ENCODE measurements around the gene ARVCF. TPM values are rescaled to one million over a fixed set of nuclear protein-coding genes. Genes with fewer than 3 reads are reported as not detected.
A peak's percentile ranks its signal among the peaks of the same experiment; 100 is the strongest.

Gene ARVCF
- total RNA-seq, 3 donors from 2014 or later: 13.0 to 51.2 (median 44.2) TPM

- H3K27ac ChIP-seq: peak overlapping the region; percentile 72 to 97
These were observed 53.5 kb downstream of the ARVCF start for GRCh38 chr22:19962909-19963806.

GRCh38 chr22:19962246-19962908 lies 54.2 kb downstream of the ARVCF start:
- no peaks in the 10 kb centered on the region for H3K36me3 ChIP-seq
- peak; percentile 78 to 82 for DNase-seq (ENCODE audit: low spot score in 2 of 2)
- TF ChIP-seq CTCF (IDR thresholded peaks at IDR 0.05): peak in 2 of 3 donors; percentile 40 to 53
- no peak for TF ChIP-seq POLR2A (IDR thresholded peaks at IDR 0.05)
- no peaks in the 10 kb centered on the region for H3K9me3 ChIP-seq
- intact Hi-C loops (cut with DNase I; ENCODE audit: low total_unique reads): no loop called here
- H3K27me3 ChIP-seq: no peaks in the 10 kb centered on the region
- peak overlapping the region; percentile 72 to 97 for H3K27ac ChIP-seq
- H3K4me3 ChIP-seq: peak overlapping the region in 2 of 3 donors; percentile 40 to 60
- peaks cover 9 to 33% of the 10 kb centered on the region in 2 donors for H3K4me1 ChIP-seq

More at GRCh38 chr22:19962909-19963806, 53.5 kb downstream of the ARVCF start:
- TF ChIP-seq POLR2A (IDR thresholded peaks at IDR 0.05): no peak
- peak; percentile 58 to 65 (median 62) for TF ChIP-seq POLR2AphosphoS5 (IDR thresholded peaks at IDR 0.05)
- DNase-seq (ENCODE audit: low spot score in 2 of 2): peak; percentile 96 to 97
- intact Hi-C loops (cut with DNase I; ENCODE audit: low total_unique reads): no loop called here
- Histone ChIP-seq H3K4me3 (peak overlapping the region in 2 of 3 donors; percentile 40 to 60), H3K36me3 (no peaks in the 10 kb centered on the region), H3K4me1 (peaks cover 9 to 33% of the 10 kb centered on the region in 2 donors), H3K9me3 (no peaks in the 10 kb centered on the region), H3K27me3 (no peaks in the 10 kb centered on the region)

GRCh38 chr22:19961868-19962245 lies 54.8 kb downstream of the ARVCF start:
- H3K4me1 ChIP-seq: peaks cover 9 to 33% of the 10 kb centered on the region in 2 donors
- no peaks in the 10 kb centered on the region for H3K27me3 ChIP-seq
- H3K36me3 ChIP-seq: no peaks in the 10 kb centered on the region
- TF ChIP-seq POLR2A (IDR thresholded peaks at IDR 0.05) (no peak), CTCF (IDR thresholded peaks at IDR 0.05) (no peak), POLR2AphosphoS5 (IDR thresholded peaks at IDR 0.05) (no peak)
- intact Hi-C loops (cut with DNase I; ENCODE audit: low total_unique reads): no loop called here
- peak overlapping the region; percentile 72 to 97 for H3K27ac ChIP-seq
- H3K9me3 ChIP-seq: no peaks in the 10 kb centered on the region
- no peak for DNase-seq (ENCODE audit: low spot score in 2 of 2)
- no peak overlapping the region for H3K4me3 ChIP-seq

- DNase-seq (ENCODE audit: low spot score in 2 of 2): no peak
- peaks cover 9 to 33% of the 10 kb centered on the region in 2 donors for H3K4me1 ChIP-seq
These were observed 55.4 kb downstream of the ARVCF start for GRCh38 chr22:19961201-19961580.

More at GRCh38 chr22:19961201-19961580, 55.4 kb downstream of the ARVCF start:
- TF ChIP-seq POLR2A (IDR thresholded peaks at IDR 0.05): no peak
- no peak for TF ChIP-seq CTCF (IDR thresholded peaks at IDR 0.05)
- no peak for TF ChIP-seq POLR2AphosphoS5 (IDR thresholded peaks at IDR 0.05)
- Histone ChIP-seq H3K27me3 (no peaks in the 10 kb centered on the region), H3K36me3 (no peaks in the 10 kb centered on the region), H3K4me3 (no peak overlapping the region), H3K9me3 (no peaks in the 10 kb centered on the region), H3K27ac (peak overlapping the region; percentile 72 to 97)
- intact Hi-C loops (cut with DNase I; ENCODE audit: low total_unique reads): no loop called here
